Epithelial cell of esophagus (primary cell): ENCODE measurements around the gene STPG4.

Experiments used
- DNase-seq: peaks from one replicate; pipeline ENCODE4 v3.0.0; 2010; ENCODE audit warnings: low read depth
- H3K4me3 ChIP-seq: 2 replicates; pipeline ENCODE4 v1.5.1; 2011; ENCODE audit warnings: mild to moderate bottlenecking, low read length, control low read depth
- CTCF ChIP-seq: IDR thresholded peaks from 2 replicates; pipeline ENCODE4 v1.5.1; 2011; ENCODE audit warnings: low read depth, mild to moderate bottlenecking, low read length, control low read depth, inconsistent platforms; ENCODE audit not compliant: insufficient read depth; ENCODE audit errors: missing control alignments

Gene STPG4

GRCh38 chr2:47038656-47039488 lies 116.2 kb downstream of the STPG4 start:
- no peak for TF ChIP-seq CTCF
- no peak overlapping the region for H3K4me3 ChIP-seq
- peak; percentile 33 for DNase-seq

GRCh38 chr2:47037678-47038077 lies 117.4 kb downstream of the STPG4 start:
- no peak for DNase-seq
- no peak for TF ChIP-seq CTCF
- H3K4me3 ChIP-seq: no peak overlapping the region
